EH (cell line): ENCODE data around the gene AGAP6.
"Not testable (repeated sequence)": the region's sequence is repeated elsewhere in the genome, so short reads cannot be mapped to it uniquely, and the experiment has no call there.

Experiments used
- DNase-seq: peaks from one replicate; pipeline ENCODE4 v3.0.0-alpha.2; 2015; ENCODE audit warnings: low read depth

The AGAP6 gene

DNA sequence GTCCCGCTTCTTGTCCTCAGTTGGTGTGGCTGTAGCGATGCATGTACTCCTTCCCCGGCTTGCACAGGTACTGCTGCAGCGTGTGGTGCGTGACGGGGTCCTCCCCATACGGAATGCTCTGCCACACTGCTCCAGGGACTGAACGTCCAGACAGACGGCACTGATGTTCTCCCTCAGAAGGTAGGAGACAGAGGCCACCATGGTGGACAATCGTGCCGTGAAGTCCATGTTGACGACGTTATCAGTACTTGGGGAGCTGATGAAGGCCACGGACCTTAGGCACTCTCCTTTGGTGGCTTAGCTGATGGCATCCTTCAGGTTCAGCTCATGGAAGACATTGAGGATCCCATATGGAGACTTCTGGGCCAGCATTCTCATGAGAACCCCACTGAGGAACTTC is 37.4 kb downstream of the AGAP6 start:
- no peak for DNase-seq

DNA sequence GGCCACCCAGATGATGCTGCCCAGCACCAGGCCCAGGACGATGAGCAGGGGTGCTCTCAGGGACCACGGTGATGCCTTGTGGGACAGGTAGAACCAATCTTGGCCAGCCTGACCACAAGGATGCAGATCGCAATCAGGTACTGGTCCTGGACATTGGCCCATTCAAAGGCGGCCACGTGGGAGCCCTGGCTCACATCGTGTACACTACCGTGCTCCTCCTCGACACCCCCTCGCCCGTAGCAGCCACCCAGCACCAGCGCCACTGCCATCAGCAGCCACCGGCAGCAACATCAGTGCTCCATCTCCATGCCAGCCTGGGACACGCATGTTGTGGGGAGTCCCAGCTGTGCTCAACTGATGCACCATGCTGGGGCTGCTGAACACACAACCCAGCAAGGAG is 39.0 kb downstream of the AGAP6 start:
- DNase-seq: no peak

DNA sequence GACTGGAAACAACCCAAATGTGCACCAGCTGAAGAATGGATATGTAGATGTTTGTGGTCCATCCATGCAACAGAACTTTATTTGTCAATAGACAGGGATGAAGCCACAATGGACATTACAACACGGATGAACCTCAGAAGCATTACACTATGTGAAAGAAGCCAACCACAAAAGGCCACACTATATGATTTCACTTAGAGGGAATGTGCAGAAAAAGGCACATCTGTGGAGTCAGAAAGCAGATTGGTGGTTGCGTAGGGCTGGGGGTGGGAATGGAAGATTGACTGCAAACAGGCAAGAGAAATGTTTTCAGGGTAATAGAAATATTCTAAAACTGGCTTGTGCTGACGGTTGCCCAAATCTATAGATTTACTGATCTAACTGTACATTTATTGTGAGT is 45.3 kb downstream of the AGAP6 start:
- peak; percentile 65 for DNase-seq

DNA sequence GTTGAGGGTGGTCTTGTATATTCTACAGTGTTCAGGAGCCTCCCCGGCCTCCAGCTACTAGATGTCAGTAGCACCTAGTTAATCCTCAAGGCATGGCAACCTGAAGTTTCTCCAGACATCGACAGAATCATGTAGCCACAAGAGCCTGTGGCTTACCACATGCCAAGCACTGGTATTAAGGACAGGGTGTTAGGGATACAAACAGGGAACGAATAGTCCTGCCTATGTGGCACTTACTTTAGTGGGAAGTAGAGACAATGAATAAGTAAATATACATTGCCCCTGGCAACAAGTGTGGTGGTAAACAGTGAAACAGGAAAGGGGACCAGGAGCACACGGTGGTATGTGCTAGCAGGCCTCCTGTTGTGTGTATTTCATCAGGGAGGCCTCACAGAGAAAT is 47.1 kb downstream of the AGAP6 start:
- DNase-seq: not testable (repeated sequence)

DNA sequence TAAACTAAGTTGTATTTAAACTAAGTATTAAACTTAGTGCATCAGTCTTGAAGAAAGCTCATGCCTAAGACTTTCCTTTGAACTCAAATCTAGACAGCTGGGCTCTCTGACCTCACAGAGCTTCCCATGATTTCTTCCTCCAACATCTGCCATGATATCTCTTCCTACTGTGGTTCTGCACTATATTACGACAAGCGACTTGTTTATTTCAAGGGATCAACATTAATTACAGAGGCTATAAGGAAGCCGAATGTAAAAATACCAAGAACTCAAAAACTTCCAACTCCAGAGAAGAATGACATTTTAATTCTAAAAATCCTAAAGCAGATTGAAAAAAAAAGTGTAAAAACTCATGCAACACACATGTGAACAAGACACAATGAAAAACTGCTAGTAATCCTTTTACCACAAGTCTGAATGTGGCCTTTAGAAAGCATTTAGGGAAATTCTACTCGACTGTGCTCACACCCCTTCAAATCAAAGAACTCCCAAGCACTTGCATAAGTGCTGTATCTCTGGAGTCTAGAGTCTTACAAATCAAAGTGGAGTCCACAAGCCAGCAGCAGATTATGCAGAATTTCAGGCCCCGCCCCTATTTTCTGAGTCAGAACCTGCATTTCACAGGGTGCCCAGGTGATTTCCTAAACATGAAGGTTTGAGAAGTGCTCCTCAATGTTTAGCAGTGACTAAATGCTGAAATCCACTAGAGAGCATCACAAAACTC is 56.9 kb downstream of the AGAP6 start:
- peak; percentile 36 for DNase-seq

DNA sequence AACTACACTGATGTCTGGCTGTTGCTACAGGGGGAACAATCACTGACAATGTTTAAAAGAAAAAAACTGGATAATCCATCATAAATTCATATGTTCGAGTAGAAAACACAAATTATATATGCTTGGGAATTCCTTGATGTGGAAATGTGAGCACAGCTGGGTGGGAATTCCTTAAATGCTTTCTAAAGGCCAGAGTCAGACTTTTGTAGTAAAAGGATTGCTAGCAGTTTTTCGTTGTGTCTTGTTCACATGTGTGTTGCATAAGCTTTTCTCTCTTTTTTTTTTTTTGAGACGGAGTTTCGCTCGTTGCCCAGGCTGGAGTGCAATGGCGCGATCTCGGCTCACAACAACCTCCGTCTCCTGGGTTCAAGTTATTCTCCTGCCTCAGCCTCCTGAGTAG is 58.3 kb downstream of the AGAP6 start:
- DNase-seq: peak; percentile 51

- DNase-seq: not testable (repeated sequence)
Measured at GRCh38 chr10:50047594-50047993, 59.4 kb downstream of the AGAP6 start.

DNA sequence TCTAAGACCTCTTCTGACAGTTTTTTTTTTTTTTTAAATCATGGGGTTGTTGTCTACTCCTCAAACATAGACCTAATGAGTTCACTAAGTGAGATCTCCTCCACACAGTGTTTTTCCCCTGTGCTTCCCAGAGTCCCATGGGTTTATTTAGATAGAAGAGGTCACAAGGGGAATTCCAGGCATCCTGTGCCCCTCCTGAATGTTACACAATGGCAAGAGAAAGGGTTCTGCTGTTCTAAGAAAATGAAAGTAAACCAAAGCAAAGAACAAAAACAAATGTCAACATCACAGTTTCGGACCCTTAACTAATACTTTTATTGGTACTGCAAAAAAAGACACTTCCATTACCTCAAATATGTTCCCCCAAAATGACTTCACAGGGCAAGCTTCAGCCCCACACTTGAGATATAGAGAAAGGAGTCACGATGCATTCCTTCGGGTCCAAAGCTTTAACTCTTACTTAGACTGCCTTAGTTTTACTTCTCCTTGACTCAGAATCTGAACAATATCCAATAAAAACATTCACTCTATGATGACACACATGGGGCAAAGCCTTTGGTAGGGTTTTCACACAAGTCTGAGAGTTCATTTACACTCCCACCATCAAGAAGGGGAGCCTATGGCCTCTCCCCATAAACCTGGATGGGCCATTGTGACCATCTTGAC is 63.9 kb downstream of the AGAP6 start:
- DNase-seq: peak; percentile 69

GRCh38 chr10:50052778-50053376 is 64.7 kb downstream of the AGAP6 start:
- not testable (repeated sequence) for DNase-seq

GRCh38 chr10:50055494-50056292 is 67.5 kb downstream of the AGAP6 start:
- peak; percentile 17 for DNase-seq

DNA sequence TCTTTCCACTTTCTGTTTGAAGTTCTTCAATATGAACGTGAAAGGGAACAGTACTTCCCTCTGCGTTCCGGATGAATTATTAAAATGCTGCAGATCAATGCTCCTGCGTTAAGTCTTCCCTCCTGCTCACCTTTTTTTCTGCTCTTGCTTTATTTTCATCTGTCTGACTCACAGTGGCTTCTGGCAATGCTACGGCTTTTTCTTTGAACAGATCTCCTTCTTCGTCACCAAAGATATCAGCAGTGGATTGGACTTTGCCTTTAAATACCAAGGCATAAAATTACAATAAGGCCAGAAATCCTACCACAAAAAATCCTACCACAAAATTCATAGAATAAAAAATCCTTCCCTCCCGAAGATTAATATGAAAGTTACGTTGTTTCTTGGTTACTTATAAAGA is 68.4 kb downstream of the AGAP6 start:
- not testable (repeated sequence) for DNase-seq

- DNase-seq: not testable (repeated sequence)
Measured at GRCh38 chr10:50058727-50059126, 70.5 kb downstream of the AGAP6 start.

GRCh38 chr10:50059946-50060345 is 71.7 kb downstream of the AGAP6 start:
- DNase-seq: peak; percentile 19
